Tibial nerve (tissue), 4 donors: ENCODE results near the gene TRIP11.

Experiments used
- CTCF ChIP-seq, 5 experiments: fragments of 200-600 bp in 3 of 5; fragments of 450-650 bp in 2 of 5; sonication (generic) in 3 of 5; IDR thresholded peaks; one replicate each; pipeline ENCODE4 v1.5.1; 2016 to 2019; ENCODE audit warnings: antibody characterized with exemption in 5 of 5, mild to moderate bottlenecking in 3 of 5, moderate library complexity in 2 of 5
- EP300 ChIP-seq, 2 donors: sonication (generic); formaldehyde crosslinking; IDR thresholded peaks; one replicate each; pipeline ENCODE4 v1.6.1; 2017; ENCODE audit warnings: antibody characterized with exemption in 2 of 2, mild to moderate bottlenecking in 1 of 2

DNA sequence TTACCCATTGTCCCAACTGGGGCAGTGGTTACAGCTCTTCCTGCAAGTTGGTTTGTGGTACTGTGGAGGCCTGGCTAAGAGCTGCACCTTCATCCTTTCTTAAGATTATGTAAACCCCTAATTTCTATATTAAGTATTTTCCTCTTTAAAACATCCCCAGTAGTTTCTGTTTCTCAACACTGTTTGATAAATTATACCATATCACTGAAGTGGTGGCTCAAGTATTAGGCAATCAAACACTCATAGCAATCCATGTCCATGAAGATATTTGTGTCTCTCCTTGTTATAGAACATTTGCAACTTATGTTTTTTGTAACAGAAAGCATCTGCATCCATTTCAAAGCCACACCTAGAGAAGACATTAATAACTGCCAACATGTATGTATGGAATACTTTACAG is 34.7 kb upstream of the TRIP11 start:
- TF ChIP-seq CTCF (IDR thresholded peaks at IDR 0.05) = no peak
- no peak for TF ChIP-seq EP300 (IDR thresholded peaks at IDR 0.05)
